Left lung (tissue), 10 donors: ENCODE measurements around the gene ALDH9A1. TPM values are rescaled to one million over a fixed set of nuclear protein-coding genes. Genes with fewer than 3 reads are reported as not detected.
"Not testable (repeated sequence)": the region's sequence is repeated elsewhere in the genome, so short reads cannot be mapped to it uniquely, and the experiment has no call there.

Source experiments
- ATAC-seq: fragments of 200-7000 bp; cut with Tn5 transposase; one replicate; pipeline ENCODE4 v1.9.1; 2020; ENCODE audit warnings: moderate library complexity
- DNase-seq, 4 donors: peaks; one replicate each; pipeline ENCODE4 v3.0.0-alpha.2; 2013 to 2020
- H3K27ac ChIP-seq, 2 donors: fragments of 200-600 bp; sonication (generic) in 1 of 2; one replicate each; pipeline versions ENCODE4 v1.5.0 to v1.8.0; 2020 to 2021
- H3K27me3 ChIP-seq, 2 donors: fragments of 200-600 bp; sonication (generic) in 1 of 2; one replicate each; pipeline versions ENCODE4 v1.5.0 to v1.8.0; 2020 to 2021
- H3K36me3 ChIP-seq, 2 donors: fragments of 200-600 bp; sonication (generic) in 1 of 2; one replicate each; pipeline versions ENCODE4 v1.5.0 to v1.8.0; 2020 to 2021
- H3K4me1 ChIP-seq, 2 donors: fragments of 200-600 bp; one replicate each; pipeline ENCODE4 v1.8.0; 2021
- H3K4me3 ChIP-seq, 2 donors: fragments of 200-600 bp; sonication (generic) in 1 of 2; one replicate each; pipeline versions ENCODE4 v1.5.0 to v1.8.0; 2020 to 2021; ENCODE audit warnings: mild to moderate bottlenecking in 1 of 2
- H3K9me3 ChIP-seq, 2 donors: fragments of 200-600 bp; sonication (generic) in 1 of 2; one replicate each; pipeline versions ENCODE4 v1.5.0 to v1.8.0; 2020 to 2021
- intact Hi-C, 2 donors: fragments of 100-400 bp; cut with DNase I; formaldehyde crosslinking; loops; one replicate each; pipeline versions ENCODE4 v1.11.2 to v1.14.2; 2022
- polyA plus RNA-seq, 6 donors: library from polyadenylated mRNA; unstranded; fragments of 120-200 nt; gene quantifications; one replicate each; pipeline ENCODE4 v1.2.1, GENCODE V29; 2013; ENCODE audit not compliant: insufficient read length in 6 of 6
- total RNA-seq, 2 donors: library from RNA; stranded (reverse); fragmentation: NEBNext Ultra II Directional; extraction: Animal tissue kit (Norgen Biotek cat#: 25700); gene quantifications; one replicate each; pipeline ENCODE4 v1.2.1, GENCODE V29; 2021
- TF ChIP-seq, protein P1 (sequence below), 2 donors: fragments of 200-600 bp; sonication (generic) in 1 of 2; IDR thresholded peaks; one replicate each; pipeline versions ENCODE4 v1.5.0 to v1.8.0; 2021; ENCODE audit warnings: antibody characterized with exemption in 2 of 2
- donor health status: DM: no; HTN: yes; CAD: no.
- donor health status: DM: no; HTN: no; CAD: no.

The ALDH9A1 gene
- total and polyA plus RNA-seq, 8 donors, result 69.3 to 138 (median 107) TPM

DNA sequence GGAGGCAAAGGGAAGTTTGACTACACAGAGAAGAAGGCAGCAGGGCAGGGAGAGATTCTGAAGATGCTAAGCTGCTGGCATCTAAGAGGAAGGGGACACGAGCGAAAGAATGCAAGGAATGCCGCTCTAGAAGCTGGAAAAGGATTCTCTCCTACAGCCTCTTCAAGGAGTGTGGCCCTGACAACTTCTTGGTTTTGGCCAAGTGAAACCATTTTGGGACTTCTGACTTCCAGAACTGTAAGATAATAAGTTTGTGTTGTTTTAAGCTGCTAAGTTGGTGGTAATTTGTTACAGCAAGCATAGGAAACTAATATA is 38.8 kb downstream of the ALDH9A1 start:
- H3K27ac ChIP-seq, result no peak overlapping the region
- intact Hi-C loops, result no loop called here
- no peaks in the 10 kb centered on the region for H3K9me3 ChIP-seq
- TF ChIP-seq, protein P1, sequence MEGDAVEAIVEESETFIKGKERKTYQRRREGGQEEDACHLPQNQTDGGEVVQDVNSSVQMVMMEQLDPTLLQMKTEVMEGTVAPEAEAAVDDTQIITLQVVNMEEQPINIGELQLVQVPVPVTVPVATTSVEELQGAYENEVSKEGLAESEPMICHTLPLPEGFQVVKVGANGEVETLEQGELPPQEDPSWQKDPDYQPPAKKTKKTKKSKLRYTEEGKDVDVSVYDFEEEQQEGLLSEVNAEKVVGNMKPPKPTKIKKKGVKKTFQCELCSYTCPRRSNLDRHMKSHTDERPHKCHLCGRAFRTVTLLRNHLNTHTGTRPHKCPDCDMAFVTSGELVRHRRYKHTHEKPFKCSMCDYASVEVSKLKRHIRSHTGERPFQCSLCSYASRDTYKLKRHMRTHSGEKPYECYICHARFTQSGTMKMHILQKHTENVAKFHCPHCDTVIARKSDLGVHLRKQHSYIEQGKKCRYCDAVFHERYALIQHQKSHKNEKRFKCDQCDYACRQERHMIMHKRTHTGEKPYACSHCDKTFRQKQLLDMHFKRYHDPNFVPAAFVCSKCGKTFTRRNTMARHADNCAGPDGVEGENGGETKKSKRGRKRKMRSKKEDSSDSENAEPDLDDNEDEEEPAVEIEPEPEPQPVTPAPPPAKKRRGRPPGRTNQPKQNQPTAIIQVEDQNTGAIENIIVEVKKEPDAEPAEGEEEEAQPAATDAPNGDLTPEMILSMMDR (IDR thresholded peaks at IDR 0.05), result no peak
- no peaks in the 10 kb centered on the region for H3K4me1 ChIP-seq
- DNase-seq (no peak), ATAC-seq (no peak)
- H3K36me3 ChIP-seq, result peaks cover 0 to 90% of the 10 kb centered on the region in 2 donors
- H3K27me3 ChIP-seq, result no peaks in the 10 kb centered on the region
- H3K4me3 ChIP-seq, result no peak overlapping the region

DNA sequence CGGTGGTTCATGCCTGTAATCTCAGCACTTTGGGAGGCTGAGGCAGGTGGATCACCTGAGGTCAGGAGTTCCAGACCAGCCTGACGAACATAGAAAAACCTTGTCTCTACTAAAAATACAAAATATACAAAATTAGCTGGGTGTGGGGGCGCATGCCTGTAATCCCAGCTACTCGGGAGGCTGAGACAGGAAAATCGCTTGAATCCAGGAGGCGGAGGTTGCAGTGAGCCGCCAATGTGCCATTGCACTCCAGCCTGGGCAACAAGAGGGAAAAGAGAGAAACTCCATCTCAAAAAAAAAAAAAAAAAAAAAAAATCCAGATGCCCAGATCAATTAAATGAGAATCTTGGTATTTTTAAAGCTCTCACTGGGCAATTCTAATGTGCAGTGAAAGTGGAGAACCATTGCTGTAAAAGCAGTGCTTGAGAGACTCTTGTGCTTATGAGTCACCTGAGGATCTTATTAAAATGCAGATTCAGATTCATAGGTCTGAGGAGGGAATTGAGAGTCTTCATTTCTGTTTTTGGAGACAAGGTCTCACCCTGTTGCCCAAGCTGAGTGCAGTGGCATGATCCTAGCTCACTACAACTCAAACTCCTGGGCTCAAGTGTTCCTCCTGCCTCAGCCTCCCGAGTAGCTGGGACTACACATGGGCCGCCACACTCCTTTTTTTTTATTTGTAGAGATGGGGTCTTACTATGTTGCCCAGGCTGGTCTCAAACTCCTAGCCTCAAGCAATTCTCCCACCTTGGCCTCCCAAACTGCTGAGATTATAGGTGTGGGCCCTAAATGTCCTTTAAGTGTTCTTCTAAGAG is 39.4 kb downstream of the ALDH9A1 start:
- H3K36me3 ChIP-seq, result peaks cover 0 to 90% of the 10 kb centered on the region in 2 donors
- H3K9me3 ChIP-seq, H3K4me1 ChIP-seq, H3K27me3 ChIP-seq, intact Hi-C loops, H3K4me3 ChIP-seq, DNase-seq, H3K27ac ChIP-seq: not testable (repeated sequence)
- ATAC-seq, result peak; percentile 82

DNA sequence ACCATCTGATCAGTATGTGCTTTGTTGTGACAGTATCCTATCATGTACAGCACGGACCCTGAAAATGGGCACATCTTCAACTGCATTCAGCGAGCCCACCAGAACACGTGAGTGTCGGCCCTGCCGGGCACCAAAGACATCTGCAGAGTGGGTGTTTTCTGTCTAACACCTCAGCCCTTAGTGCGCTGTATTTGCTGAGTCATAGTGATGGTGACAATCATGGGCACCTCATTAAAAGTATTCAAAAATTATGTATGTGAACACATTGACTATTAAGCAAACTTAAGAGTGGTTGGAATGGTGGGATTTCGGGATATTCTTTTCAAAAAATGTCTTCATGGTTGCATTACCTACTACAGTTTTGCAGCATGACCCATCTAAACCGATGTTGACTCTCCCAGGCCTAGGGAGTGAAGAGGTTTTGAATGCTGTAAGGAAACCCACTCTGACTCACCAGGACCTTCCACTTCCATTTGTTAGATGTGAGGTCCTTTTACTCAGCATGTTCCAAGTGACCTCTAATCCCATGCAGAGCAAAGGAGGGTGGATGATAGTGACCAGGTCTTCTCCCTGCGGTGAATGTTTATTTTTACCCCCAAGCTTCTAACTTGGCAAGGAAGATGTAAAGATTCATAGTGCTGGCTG is 47.3 kb downstream of the ALDH9A1 start:
- Histone ChIP-seq H3K27me3 (no peaks in the 10 kb centered on the region), H3K4me3 (no peak overlapping the region), H3K36me3 (peaks cover 0 to 63% of the 10 kb centered on the region in 2 donors), H3K9me3 (no peaks in the 10 kb centered on the region), H3K4me1 (peaks cover 0 to 4% of the 10 kb centered on the region in 2 donors), H3K27ac (no peak overlapping the region)
- ATAC-seq (no peak), DNase-seq (no peak)
- TF ChIP-seq, protein P1 (IDR thresholded peaks at IDR 0.05), result no peak
- intact Hi-C loops, result no loop called here

DNA sequence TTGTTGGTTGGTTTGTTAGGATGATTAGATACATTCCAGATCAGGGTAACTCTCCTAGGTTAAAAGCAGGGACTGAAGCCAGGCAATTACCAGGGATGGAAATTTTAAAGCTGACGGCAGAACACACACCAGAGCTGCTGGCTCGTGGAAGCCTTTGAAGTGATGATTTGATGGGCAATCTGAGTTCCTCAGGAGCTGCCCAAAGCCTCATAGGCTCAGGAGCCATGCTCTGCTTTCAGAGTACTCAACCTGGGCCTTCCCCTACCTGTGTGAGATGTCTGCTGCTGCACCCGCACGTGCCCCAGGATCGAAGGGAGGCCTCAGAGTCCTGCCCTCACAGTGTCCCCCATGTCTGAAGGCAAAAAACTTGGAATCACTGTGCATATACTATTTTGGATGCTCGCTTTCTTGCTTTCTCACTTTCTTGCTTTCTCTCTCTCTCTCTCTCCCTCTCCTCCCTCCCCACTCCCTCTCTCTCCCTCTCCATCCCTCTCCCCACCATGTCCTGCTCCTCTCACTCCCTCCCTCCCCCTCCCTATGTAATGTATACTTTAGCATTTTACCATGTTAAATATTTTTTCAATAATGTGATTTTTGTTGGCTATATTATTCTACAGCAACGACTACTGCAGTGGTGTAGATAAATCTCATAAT is 49.3 kb downstream of the ALDH9A1 start:
- Histone ChIP-seq H3K36me3 (peaks cover 0 to 42% of the 10 kb centered on the region in 2 donors), H3K27me3 (no peaks in the 10 kb centered on the region), H3K4me3 (no peak overlapping the region), H3K27ac (no peak overlapping the region), H3K9me3 (no peaks in the 10 kb centered on the region), H3K4me1 (peaks cover 0 to 12% of the 10 kb centered on the region in 2 donors)
- intact Hi-C loops, result no loop called here
- DNase-seq (no peak), ATAC-seq (no peak)
- TF ChIP-seq, protein P1 (IDR thresholded peaks at IDR 0.05), result no peak

DNA sequence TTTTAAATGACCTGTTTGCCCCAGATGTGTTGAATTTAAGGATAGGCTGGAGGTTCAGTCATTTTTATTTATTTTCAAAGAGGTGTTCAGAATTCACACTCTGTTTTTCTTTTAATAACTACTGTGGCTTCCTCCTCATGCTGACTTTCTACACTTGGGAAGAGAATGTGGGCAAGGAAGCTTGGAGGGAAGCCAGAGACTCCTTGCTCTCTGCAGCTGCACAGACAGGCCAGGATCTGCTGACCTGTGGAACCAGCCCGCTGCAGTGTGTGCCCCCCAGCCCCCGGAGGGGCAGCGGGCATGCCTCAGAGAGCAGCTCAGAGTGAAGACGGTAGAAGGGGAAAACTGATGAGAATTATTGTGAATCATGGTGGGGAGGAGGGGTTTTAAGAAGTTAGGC is 50.4 kb downstream of the ALDH9A1 start:
- Histone ChIP-seq H3K36me3 (peaks cover 0 to 32% of the 10 kb centered on the region in 2 donors), H3K27me3 (no peaks in the 10 kb centered on the region), H3K4me1 (peaks cover 0 to 12% of the 10 kb centered on the region in 2 donors), H3K27ac (no peak overlapping the region), H3K4me3 (no peak overlapping the region), H3K9me3 (no peaks in the 10 kb centered on the region)
- TF ChIP-seq, protein P1 (IDR thresholded peaks at IDR 0.05), result no peak
- intact Hi-C loops, result no loop called here
- DNase-seq (no peak), ATAC-seq (no peak)
